SK-N-SH (cell line): ENCODE results near the gene TMEM131L. TPM values are rescaled to one million over a fixed set of nuclear protein-coding genes. Genes with fewer than 3 reads are reported as not detected.

Experiments
- polyA plus RNA-seq, 3 experiments: library from polyadenylated mRNA; depleted of rRNA; stranded (reverse); fragments of >200 nt; gene quantifications; 2 replicates each; pipeline ENCODE4 v1.2.3, GENCODE V29; 2012

The TMEM131L gene
- polyA plus RNA-seq, 1 of the 3 experiments (the other 2 are of a cell fraction), result 6.2 TPM

Other genes with a start within 250 kb of the TMEM131L start
- gene MND1, start 121.7 kb upstream of the TMEM131L start, polyA plus RNA-seq (2012; rRNA removed), result 1.3 and 2.4 TPM in 2 replicates
- 0.18 and 0.21 TPM in 2 replicates for gene TLR2, start 217.9 kb downstream of the TMEM131L start, polyA plus RNA-seq (2012; rRNA removed)